Mammary epithelial cell (primary cell): ENCODE data around the gene KLHL12.

Source experiments
- EZH2 ChIP-seq: IDR thresholded peaks from 2 replicates; pipeline ENCODE4 v1.6.1; 2012; ENCODE audit warnings: low read length, inconsistent platforms, borderline replicate concordance
- TF ChIP-seq, protein P1 (sequence below), 2 donors: IDR thresholded peaks in 1 of 2; conservative IDR thresholded peaks in 1 of 2; 2 replicates each; pipeline ENCODE4 v1.5.1; 2011 to 2012; ENCODE audit warnings: inconsistent platforms in 2 of 2, low read length in 2 of 2, mild to moderate bottlenecking in 2 of 2, control low read depth in 1 of 2, low read depth in 1 of 2; ENCODE audit not compliant: insufficient read depth in 1 of 2; ENCODE audit errors: extremely low read depth in 1 of 2

DNA sequence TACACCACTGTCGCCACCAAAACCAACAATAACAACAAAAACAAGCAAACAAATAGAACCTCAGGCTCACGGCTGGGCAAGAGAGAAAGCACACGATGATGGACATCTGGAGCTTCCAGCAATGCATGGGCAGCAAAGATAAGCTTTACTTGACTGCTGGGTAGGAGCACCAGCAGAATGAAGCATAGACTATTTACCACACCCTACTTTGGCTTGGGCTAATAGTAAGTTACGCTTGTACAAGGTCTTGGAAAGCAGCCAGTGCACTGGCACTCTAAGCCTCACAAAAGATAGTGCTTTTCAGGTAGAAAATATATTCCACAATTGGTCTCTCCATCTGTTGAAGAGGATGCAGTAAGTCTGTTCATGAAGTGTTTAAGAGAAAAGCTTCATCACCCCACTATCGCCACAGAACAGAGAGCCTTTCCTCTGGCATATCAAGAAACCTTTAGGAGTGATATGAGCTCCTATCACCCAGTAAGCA, 17.4 kb upstream of the KLHL12 start:
- TF ChIP-seq, protein P1, sequence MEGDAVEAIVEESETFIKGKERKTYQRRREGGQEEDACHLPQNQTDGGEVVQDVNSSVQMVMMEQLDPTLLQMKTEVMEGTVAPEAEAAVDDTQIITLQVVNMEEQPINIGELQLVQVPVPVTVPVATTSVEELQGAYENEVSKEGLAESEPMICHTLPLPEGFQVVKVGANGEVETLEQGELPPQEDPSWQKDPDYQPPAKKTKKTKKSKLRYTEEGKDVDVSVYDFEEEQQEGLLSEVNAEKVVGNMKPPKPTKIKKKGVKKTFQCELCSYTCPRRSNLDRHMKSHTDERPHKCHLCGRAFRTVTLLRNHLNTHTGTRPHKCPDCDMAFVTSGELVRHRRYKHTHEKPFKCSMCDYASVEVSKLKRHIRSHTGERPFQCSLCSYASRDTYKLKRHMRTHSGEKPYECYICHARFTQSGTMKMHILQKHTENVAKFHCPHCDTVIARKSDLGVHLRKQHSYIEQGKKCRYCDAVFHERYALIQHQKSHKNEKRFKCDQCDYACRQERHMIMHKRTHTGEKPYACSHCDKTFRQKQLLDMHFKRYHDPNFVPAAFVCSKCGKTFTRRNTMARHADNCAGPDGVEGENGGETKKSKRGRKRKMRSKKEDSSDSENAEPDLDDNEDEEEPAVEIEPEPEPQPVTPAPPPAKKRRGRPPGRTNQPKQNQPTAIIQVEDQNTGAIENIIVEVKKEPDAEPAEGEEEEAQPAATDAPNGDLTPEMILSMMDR (conservative IDR thresholded peaks at IDR 0.05 in 1 of 2, IDR thresholded peaks at IDR 0.05 in 1 of 2; ENCODE audit: extremely low read depth in 1 of 2, insufficient read depth in 1 of 2, low read depth in 1 of 2, low read length in 2 of 2) = no peak
- TF ChIP-seq EZH2 = no peak
